Loucy (cell line): ENCODE data around the gene DNAH17.

ENCODE experiments used
- CTCF ChIP-seq: fragments of 200-600 bp; sonication (generic); conservative IDR thresholded peaks from 2 replicates; pipeline ENCODE4 v1.5.1; 2014; ENCODE audit warnings: mild to moderate bottlenecking, antibody characterized with exemption, low read length
- EZH2phosphoT487 ChIP-seq: fragments of 200-600 bp; IDR thresholded peaks from 2 replicates; pipeline ENCODE4 v1.6.1; 2018; ENCODE audit warnings: antibody characterized with exemption, mild to moderate bottlenecking, moderate library complexity, borderline replicate concordance

GRCh38 chr17:78622491-78623265 lies 45.5 kb upstream of the DNAH17 start:
- no peak for TF ChIP-seq CTCF
- no peak for TF ChIP-seq EZH2phosphoT487
